KOPT-K1 (cell line): ENCODE measurements around the gene CLCN6.

Experiments used
- H3K27ac ChIP-seq: fragments of 200-600 bp; sonication (generic); 2 replicates; pipeline ENCODE4 v1.5.1; 2016; ENCODE audit warnings: antibody characterized with exemption, mild to moderate bottlenecking, low read depth, low read length; ENCODE audit not compliant: poor library complexity, severe bottlenecking
- H3K36me3 ChIP-seq: fragments of 200-600 bp; sonication (generic); 2 replicates; pipeline ENCODE4 v1.5.1; 2017; ENCODE audit warnings: antibody characterized with exemption, mild to moderate bottlenecking, low read length, moderate library complexity; ENCODE audit not compliant: insufficient read depth
- H3K9me3 ChIP-seq: fragments of 200-600 bp; sonication (generic); 2 replicates; pipeline ENCODE4 v1.5.1; 2017; ENCODE audit warnings: antibody characterized with exemption, low read length, mild to moderate bottlenecking; ENCODE audit not compliant: insufficient read depth, poor library complexity, severe bottlenecking

CLCN6 gene

DNA sequence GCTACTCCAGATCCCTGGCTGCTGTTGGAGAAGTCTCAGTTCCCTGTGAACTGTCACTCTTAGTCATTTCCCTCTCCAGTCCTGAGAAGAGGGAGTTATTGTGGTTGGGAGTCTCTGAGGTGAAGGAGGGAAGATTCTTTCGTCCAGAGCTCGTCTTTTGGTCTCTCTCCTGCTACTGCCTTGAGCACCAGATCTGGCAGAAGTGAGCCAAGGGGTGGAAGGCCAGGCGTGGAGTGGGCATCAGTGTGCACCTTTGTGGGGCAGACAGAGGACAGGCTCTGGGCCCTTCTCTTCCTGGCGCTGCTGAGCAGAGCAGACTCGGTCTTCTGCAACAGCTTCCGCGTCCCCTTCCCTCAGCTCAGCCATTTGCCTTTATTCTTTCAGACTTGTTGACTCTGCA lies 19.1 kb downstream of the CLCN6 start:
- Histone ChIP-seq H3K36me3 (peaks cover 95% of the 10 kb centered on the region), H3K9me3 (no peaks in the 10 kb centered on the region), H3K27ac (no peak overlapping the region)

DNA sequence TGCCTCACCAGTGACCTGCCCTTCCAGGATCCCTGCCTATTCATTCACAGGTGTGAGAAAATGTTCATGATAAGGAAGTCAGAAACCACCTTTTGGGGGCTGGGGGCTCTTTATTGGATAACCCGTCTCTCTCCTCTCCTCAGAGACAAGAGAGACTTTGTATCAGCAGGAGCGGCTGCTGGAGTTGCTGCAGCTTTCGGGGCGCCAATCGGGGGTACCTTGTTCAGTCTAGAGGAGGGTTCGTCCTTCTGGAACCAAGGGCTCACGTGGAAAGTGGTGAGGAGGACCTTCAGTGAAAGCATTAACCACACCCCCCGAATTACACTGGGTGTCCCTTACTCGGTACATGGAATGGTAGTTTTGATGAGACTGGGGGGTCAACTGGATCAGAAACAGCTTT lies 21.0 kb downstream of the CLCN6 start:
- no peak overlapping the region for H3K27ac ChIP-seq
- no peaks in the 10 kb centered on the region for H3K9me3 ChIP-seq
- H3K36me3 ChIP-seq: peaks cover 97% of the 10 kb centered on the region

DNA sequence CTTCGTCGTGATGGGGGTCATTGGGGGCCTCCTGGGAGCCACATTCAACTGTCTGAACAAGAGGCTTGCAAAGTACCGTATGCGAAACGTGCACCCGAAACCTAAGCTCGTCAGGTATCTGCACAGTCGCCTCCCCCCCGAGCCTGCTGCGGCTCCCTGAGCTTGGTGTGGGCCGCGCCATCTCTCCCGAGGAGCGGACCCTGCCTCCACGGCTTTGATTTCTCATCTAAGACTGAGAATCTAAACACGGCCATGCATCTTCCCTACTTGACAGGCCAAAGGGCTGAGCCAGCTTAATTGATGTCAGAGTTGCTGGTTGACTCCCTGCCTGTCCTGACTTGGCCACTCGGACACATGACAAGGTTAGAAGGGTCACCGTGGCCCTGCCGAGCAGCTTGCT lies 22.5 kb downstream of the CLCN6 start:
- no peaks in the 10 kb centered on the region for H3K9me3 ChIP-seq
- peaks cover 98% of the 10 kb centered on the region for H3K36me3 ChIP-seq
- H3K27ac ChIP-seq: no peak overlapping the region

DNA sequence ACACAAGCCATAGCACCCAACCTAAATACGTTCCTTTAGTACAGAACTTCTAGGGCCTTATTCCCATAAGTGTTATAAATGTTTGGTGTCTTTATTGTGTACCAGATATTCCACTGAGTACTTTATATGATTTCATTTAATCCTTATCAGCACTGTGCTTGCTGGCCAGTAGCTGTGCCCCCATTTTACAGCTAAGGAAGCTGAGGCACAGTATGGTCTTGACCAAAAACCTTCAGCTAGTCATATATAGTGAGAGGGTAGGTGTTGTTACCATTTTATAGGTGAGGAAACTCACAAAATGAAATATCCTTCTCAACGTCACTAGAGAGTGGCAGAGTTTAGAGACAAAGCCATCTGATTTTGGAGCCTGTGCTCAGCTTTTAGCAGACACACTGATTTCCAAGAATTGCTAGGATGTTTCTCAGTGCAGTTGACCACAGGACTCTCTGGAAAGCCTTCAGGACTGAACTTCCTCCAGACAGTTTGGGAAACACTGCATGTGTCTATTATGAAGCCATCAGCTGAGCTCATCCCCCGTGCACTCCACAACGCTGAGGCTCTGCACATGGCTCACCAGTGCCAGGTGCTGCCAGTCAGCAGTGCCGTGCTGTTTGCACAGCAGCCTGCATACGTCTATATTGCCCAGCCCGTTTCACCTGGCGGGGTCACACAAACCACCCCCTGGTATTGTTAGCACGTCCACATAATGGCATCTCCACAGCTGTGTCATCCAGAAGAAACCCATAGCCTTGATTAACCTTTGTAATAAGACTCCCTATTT lies 26.1 kb downstream of the CLCN6 start:
- H3K9me3 ChIP-seq: no peaks in the 10 kb centered on the region
- peaks cover 98% of the 10 kb centered on the region for H3K36me3 ChIP-seq
- H3K27ac ChIP-seq: no peak overlapping the region

DNA sequence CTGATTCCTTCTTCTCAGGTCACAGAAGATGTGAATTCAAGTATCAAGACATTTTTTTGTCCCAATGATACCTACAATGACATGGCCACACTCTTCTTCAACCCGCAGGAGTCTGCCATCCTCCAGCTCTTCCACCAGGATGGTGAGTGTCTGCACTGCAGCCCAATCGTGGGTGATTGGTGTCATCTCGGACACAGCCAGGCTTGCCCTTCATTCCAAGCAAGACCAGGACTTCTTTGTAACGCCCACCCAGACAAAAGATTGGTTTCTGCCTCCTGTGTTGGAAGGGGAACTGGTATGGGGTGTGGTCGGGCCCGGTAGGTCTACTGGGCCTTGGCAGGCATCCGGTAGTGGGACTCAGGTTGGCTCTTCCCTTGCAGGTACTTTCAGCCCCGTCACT lies 27.5 kb downstream of the CLCN6 start:
- Histone ChIP-seq H3K9me3 (no peaks in the 10 kb centered on the region), H3K27ac (no peak overlapping the region), H3K36me3 (peaks cover 98% of the 10 kb centered on the region)

DNA sequence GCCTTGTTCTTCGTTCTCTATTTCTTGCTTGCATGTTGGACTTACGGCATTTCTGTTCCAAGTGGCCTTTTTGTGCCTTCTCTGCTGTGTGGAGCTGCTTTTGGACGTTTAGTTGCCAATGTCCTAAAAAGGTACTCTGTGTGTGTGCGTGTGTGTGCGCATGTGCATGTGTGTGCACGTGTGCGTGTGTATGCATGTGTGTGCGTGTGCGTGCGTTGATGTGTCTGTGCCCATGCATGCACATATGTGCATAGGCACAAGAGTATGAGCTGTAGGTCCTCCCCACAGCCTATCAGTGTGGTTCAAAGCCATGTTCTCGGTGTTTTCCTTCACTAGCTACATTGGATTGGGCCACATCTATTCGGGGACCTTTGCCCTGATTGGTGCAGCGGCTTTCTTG lies 27.9 kb downstream of the CLCN6 start:
- Histone ChIP-seq H3K9me3 (no peaks in the 10 kb centered on the region), H3K36me3 (peaks cover 96% of the 10 kb centered on the region), H3K27ac (no peak overlapping the region)

DNA sequence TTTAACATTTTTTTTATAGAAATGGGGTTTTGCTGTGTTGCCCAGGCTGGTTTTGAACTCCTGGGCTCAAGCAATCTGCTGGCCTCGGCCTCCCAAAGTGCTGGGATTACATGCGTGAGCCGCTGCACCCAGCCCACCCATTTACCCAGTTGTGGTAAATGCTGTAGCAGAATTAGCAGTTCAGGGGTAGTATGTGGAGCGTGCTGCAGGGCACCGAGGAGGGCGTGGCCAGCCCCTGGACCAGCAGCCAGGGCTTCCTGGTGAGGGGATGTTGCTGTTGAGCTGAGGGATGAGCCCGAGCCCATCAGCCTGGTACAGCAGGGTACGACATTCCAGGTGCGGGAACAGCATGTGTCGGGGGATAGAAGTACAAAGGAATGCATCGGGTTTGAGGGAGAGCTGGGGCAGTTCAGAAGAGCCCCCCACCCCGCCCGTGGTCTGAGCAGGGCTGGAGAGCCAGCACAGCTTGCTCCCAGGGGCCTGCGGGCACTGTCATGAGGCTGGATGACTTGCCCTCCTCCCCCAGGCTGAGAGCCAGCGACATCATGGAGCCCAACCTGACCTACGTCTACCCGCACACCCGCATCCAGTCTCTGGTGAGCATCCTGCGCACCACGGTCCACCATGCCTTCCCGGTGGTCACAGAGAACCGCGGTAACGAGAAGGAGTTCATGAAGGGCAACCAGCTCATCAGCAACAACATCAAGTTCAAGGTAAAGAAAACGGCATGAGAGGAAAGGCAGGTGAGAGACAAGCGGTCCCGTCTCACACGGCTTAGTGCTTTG lies 29.6 kb downstream of the CLCN6 start:
- Histone ChIP-seq H3K27ac (no peak overlapping the region), H3K36me3 (peaks cover 96% of the 10 kb centered on the region), H3K9me3 (no peaks in the 10 kb centered on the region)

DNA sequence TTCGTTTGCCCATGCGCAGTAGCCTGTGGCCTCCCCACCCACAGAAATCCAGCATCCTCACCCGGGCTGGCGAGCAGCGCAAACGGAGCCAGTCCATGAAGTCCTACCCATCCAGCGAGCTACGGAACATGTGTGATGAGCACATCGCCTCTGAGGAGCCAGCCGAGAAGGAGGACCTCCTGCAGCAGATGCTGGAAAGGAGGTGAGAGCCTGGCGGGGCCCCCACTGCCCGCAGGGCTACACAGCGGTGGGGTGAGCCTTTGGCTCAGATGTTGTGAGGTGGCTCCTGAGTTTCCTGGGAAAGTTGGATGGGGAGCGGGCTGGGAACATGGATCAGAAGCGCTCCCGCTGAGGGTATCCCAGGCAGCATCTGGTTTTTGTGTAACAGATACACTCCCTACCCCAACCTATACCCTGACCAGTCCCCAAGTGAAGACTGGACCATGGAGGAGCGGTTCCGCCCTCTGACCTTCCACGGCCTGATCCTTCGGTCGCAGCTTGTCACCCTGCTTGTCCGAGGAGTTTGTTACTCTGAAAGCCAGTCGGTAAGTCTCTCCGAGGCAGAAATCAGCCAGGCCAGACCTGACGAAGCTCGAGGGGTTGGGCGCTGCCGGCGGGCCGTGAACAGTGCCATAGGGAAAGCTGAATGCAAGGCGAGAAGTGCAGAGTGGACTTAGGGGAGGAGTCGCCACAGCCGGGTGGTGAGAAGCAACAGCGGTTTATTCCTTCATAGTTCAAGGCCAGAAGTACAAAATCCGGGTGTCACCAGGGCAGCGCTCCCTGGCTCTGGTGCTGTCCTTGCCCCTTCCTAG lies 31.2 kb downstream of the CLCN6 start:
- Histone ChIP-seq H3K36me3 (peaks cover 98% of the 10 kb centered on the region), H3K27ac (no peak overlapping the region), H3K9me3 (no peaks in the 10 kb centered on the region)

DNA sequence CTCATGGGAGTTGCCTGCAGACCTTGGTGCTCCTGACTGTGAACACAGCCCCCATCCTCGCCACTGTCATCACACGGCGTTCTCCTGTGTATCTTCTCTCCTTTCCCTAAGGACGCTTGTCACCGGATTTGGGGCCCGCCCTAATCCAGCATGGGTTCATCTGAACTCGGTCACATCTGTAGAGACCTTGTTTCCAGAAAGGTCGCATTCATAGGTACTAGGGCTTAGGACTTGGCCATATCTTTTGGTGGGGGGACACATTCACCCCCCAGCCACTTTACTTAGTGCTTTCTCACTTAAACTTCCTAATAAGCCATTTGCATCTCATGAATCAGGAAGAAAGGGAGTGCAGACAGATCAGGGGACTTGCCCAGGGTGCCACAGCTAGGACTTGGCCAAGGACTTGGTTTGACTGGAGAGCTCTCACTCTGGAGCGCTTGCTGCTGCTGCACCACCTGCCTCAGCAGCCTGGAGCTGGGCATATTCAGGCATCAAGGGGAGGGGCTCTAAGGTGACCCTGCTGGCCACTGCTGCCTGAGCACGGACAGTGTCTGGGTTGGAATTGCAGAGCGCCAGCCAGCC lies 31.9 kb downstream of the CLCN6 start:
- Histone ChIP-seq H3K27ac (no peak overlapping the region), H3K36me3 (peaks cover 97% of the 10 kb centered on the region), H3K9me3 (no peaks in the 10 kb centered on the region)

DNA sequence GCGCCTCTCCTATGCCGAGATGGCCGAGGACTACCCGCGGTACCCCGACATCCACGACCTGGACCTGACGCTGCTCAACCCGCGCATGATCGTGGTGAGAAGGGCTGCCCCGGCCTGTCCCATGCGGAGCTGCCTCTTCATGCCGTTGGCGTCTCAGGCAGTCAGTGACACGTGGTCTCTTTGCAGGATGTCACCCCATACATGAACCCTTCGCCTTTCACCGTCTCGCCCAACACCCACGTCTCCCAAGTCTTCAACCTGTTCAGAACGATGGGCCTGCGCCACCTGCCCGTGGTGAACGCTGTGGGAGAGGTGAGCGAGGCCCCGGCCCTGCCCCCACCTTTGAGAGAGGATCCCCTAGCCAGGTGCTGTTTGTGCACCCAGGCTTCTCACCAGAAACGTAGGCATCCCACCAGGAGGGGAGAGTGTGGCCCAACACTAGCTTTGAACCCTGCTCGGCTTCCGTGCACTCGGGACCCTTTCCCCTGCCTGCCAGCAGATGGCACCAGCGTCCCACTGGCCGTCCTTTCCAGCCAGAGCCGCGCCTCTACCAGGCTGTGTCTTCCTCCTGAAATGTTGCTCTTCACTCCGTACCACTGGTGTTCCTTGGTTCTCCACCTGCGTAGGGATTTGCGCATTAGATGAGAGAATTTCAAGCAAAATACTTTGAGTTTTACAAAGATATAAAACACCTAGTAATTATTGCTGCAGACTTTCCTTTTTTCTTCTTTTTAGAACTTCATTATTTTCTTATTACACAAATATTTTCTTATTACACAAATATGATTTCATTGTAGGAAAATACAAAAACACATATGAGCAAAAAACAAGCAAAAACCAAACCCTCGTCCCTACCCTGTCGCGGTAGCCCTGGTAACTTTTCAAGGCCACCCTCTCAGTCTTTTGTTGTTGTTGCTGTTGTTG lies 32.6 kb downstream of the CLCN6 start:
- Histone ChIP-seq H3K27ac (no peak overlapping the region), H3K36me3 (peaks cover 92% of the 10 kb centered on the region), H3K9me3 (no peaks in the 10 kb centered on the region)

DNA sequence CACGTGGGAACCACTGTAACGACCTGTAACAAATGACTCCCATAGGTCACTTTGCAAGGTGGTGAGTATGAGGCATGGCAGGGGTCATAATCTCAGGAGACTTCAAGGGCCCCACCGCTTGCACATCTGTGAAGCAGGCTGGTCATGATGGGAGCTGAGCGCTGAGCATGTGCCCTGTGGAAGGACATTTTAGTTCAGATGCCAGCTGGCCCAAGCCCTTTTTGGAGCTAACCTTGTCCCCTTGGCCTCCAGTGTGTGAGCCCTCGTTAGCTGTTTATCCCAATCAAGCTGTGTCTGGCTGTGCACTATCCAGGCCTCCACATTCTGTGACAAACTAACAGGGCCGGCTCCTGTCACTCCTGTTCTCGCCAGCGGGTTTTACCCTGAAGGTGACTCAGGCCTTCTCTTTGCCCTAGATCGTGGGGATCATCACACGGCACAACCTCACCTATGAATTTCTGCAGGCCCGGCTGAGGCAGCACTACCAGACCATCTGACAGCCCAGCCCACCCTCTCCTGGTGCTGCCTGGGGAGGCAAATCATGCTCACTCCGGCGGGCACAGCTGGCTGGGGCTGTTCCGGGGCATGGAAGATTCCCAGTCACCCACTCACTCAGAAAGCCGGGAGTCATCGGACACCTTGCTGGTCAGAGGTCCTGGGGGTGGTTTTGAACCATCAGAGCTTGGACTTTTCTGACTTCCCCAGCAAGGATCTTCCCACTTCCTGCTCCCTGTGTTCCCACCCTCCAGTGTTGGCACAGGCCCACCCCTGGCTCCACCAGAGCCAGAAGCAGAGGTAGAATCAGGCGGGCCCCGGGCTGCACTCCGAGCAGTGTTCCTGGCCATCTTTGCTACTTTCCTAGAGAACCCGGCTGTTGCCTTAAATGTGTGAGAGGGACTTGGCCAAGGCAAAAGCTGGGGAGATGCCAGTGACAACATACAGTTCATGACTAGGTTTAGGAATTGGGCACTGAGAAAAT lies 34.0 kb downstream of the CLCN6 start:
- H3K36me3 ChIP-seq: peaks cover 92% of the 10 kb centered on the region
- H3K27ac ChIP-seq: no peak overlapping the region
- H3K9me3 ChIP-seq: no peaks in the 10 kb centered on the region

DNA sequence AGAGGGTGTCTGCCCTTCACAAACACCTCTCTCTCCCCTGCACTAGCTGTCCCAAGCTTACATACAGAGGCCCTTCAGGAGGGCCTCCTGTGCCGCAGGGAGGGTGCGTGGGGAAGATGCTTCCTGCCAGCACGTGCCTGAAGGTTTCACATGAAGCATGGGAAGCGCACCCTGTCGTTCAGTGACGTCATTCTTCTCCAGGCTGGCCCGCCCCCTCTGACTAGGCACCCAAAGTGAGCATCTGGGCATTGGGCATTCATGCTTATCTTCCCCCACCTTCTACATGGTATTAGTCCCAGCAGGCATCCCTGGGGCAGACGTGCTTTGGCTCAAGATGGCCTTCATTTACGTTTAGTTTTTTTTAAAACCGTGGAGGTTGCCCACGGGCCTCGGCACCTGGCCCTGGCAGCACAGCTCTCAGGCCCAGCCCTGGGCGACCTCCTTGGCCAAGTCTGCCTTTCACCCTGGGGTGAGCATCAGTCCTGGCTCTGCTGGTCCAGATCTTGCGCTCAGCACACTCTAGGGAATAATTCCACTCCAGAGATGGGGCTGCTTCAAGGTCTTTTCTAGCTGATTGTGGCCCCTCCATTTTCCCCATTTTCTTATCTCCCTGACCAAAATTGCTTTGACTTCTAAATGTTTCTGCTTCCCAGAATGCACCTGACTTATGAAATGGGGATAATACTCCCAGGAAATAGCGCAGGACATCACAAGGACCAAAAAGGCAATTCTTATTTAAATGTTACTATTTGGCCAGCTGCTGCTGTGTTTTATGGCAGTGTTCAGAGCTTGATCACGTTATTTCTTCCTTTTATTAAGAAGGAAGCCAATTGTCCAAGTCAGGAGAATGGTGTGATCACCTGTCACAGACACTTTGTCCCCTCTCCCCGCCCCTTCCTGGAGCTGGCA lies 35.5 kb downstream of the CLCN6 start:
- Histone ChIP-seq H3K27ac (no peak overlapping the region), H3K36me3 (peaks cover 88% of the 10 kb centered on the region)

More for the DNA sequence above, 35.5 kb downstream of the CLCN6 start:
- no peaks in the 10 kb centered on the region for H3K9me3 ChIP-seq
